Neural cell (in vitro differentiated cells): ENCODE data around the gene MPP3. TPM values are rescaled to one million over a fixed set of nuclear protein-coding genes. Genes with fewer than 3 reads are reported as not detected.
A peak's percentile ranks its signal among the peaks of the same experiment; 100 is the strongest.
"Not testable (repeated sequence)": the region's sequence is repeated elsewhere in the genome, so short reads cannot be mapped to it uniquely, and the experiment has no call there.

ENCODE experiments used
- H2AFZ ChIP-seq: fragments of 200-600, 300-800 bp; sonication (generic), shearing (Covaris generic); 2 replicates; pipeline ENCODE4 v1.6.0; 2014; ENCODE audit warnings: low read depth, mild to moderate bottlenecking, antibody characterized with exemption, low read length, moderate library complexity
- H3F3A ChIP-seq: fragments of 200-600 bp; shearing (Covaris generic); 2 replicates; pipeline ENCODE4 v1.6.1; 2016; ENCODE audit warnings: mild to moderate bottlenecking, moderate library complexity, mixed read lengths, antibody characterized with exemption, low read length; ENCODE audit not compliant: insufficient read depth, poor library complexity, severe bottlenecking
- H3K27ac ChIP-seq: fragments of 200-600, 300-800 bp; sonication (generic), shearing (Covaris generic); 2 replicates; pipeline ENCODE4 v1.5.1; 2014; ENCODE audit warnings: mild to moderate bottlenecking, low read length, moderate library complexity
- H3K27me3 ChIP-seq: fragments of 300-800, 200-600 bp; sonication (generic), shearing (Covaris generic); 2 replicates; pipeline ENCODE4 v1.6.0; 2014; ENCODE audit warnings: mild to moderate bottlenecking, low read depth, low read length, moderate library complexity; ENCODE audit not compliant: insufficient read depth
- H3K36me3 ChIP-seq: fragments of 300-800, 200-600 bp; sonication (generic), shearing (Covaris generic); 2 replicates; pipeline ENCODE4 v1.5.1; 2014; ENCODE audit warnings: mild to moderate bottlenecking, antibody characterized with exemption, low read length, moderate library complexity; ENCODE audit not compliant: insufficient read depth
- H3K4me2 ChIP-seq: fragments of 300-800, 200-600 bp; sonication (generic), shearing (Covaris generic); 2 replicates; pipeline ENCODE4 v1.6.0; 2014; ENCODE audit warnings: mild to moderate bottlenecking, low read length
- H3K4me3 ChIP-seq: fragments of 300-800, 200-600 bp; sonication (generic), shearing (Covaris generic); 2 replicates; pipeline ENCODE4 v1.5.1; 2014; ENCODE audit warnings: mild to moderate bottlenecking, low read length, moderate library complexity
- H3K79me2 ChIP-seq: fragments of 200-600 bp; shearing (Covaris generic); replicated peaks from 2 replicates; pipeline ENCODE4 v1.6.0; 2014; ENCODE audit warnings: mild to moderate bottlenecking, low read length, moderate library complexity; ENCODE audit not compliant: insufficient read depth
- H3K9ac ChIP-seq: fragments of 300-800, 200-600 bp; sonication (generic), shearing (Covaris generic); 2 replicates; pipeline ENCODE4 v1.6.1; 2016; ENCODE audit warnings: mild to moderate bottlenecking, low read length, mixed read lengths
- H3K9me2 ChIP-seq: fragments of 200-600 bp; shearing (Covaris generic); 2 replicates; pipeline ENCODE4 v1.6.1; 2016; ENCODE audit warnings: mild to moderate bottlenecking, low read length, mixed read lengths; ENCODE audit not compliant: insufficient read depth
- H3K9me3 ChIP-seq: fragments of 200-600, 300-800 bp; sonication (generic), shearing (Covaris generic); 2 replicates; pipeline ENCODE4 v1.6.1; 2016; ENCODE audit warnings: mild to moderate bottlenecking, mixed run types, low read length, moderate library complexity, mixed read lengths
- H4K20me1 ChIP-seq: fragments of 200-600 bp; shearing (Covaris generic); 2 replicates; pipeline ENCODE4 v1.6.1; 2016; ENCODE audit warnings: mild to moderate bottlenecking, mixed run types; ENCODE audit not compliant: insufficient read depth
- EP300 ChIP-seq: fragments of 450-650 bp; conservative IDR thresholded peaks from 2 replicates; pipeline ENCODE4 v1.6.1; 2014; ENCODE audit warnings: antibody characterized with exemption, mild to moderate bottlenecking, moderate library complexity; ENCODE audit not compliant: poor library complexity, severe bottlenecking
- EZH2 ChIP-seq: fragments of 200-600, 300-800 bp; shearing (Covaris generic), sonication (generic); IDR thresholded peaks from 2 replicates; pipeline ENCODE4 v1.6.1; 2014; ENCODE audit warnings: antibody characterized with exemption, low read length, borderline replicate concordance, mild to moderate bottlenecking; ENCODE audit not compliant: insufficient read depth, poor library complexity, severe bottlenecking
- MXI1 ChIP-seq: fragments of 450-650 bp; conservative IDR thresholded peaks from 2 replicates; pipeline ENCODE4 v1.6.1; 2014; ENCODE audit warnings: antibody characterized with exemption, mild to moderate bottlenecking; ENCODE audit not compliant: poor library complexity, severe bottlenecking
- POLR2AphosphoS5 ChIP-seq: IDR thresholded peaks from 2 replicates; pipeline ENCODE4 v1.6.1; 2012
- RAD21 ChIP-seq: fragments of 450-650 bp; conservative IDR thresholded peaks from 2 replicates; pipeline ENCODE4 v1.6.1; 2014; ENCODE audit warnings: antibody characterized with exemption, mild to moderate bottlenecking, moderate library complexity
- SMC3 ChIP-seq: fragments of 450-650 bp; conservative IDR thresholded peaks from 2 replicates; pipeline ENCODE4 v1.6.1; 2014; ENCODE audit warnings: antibody characterized with exemption, mild to moderate bottlenecking, moderate library complexity; ENCODE audit not compliant: poor library complexity
- TAF1 ChIP-seq: IDR thresholded peaks from 2 replicates; pipeline ENCODE4 v1.6.1; 2012; ENCODE audit warnings: low read depth
- polyA plus RNA-seq: library from polyadenylated mRNA; depleted of rRNA; stranded (reverse); fragments of >200 nt; gene quantifications from 2 replicates; pipeline ENCODE4 v1.2.3, GENCODE V29; 2014
- TF ChIP-seq, protein P1 (sequence below): IDR thresholded peaks from 2 replicates; pipeline ENCODE4 v1.6.1; 2012; ENCODE audit warnings: borderline replicate concordance
- TF ChIP-seq, protein P2 (sequence below): fragments of 450-650 bp; IDR thresholded peaks from 2 replicates; pipeline ENCODE4 v1.5.1; 2014; ENCODE audit warnings: antibody characterized with exemption, mild to moderate bottlenecking, moderate library complexity; ENCODE audit not compliant: poor library complexity, severe bottlenecking

MPP3 gene
- polyA plus RNA-seq, 1 donor from 2014 or later = 48.1 TPM

GRCh38 chr17:43792668-43793067, 40.3 kb downstream of the MPP3 start:
- H3K27me3 ChIP-seq, H2AFZ ChIP-seq, H3K79me2 ChIP-seq, H3K4me3 ChIP-seq, H3K27ac ChIP-seq, H3K4me2 ChIP-seq, H3K36me3 ChIP-seq, H3K9ac ChIP-seq, H3F3A ChIP-seq, H4K20me1 ChIP-seq, H3K9me3 ChIP-seq, H3K9me2 ChIP-seq: not testable (repeated sequence)

GRCh38 chr17:43791589-43791988, 41.4 kb downstream of the MPP3 start:
- Histone ChIP-seq H3K27ac (peak overlapping the region; percentile 47), H3K9me3 (no peaks in the 10 kb centered on the region), H3K27me3 (no peaks in the 10 kb centered on the region), H2AFZ (peak overlapping the region; percentile 69), H3K79me2 (no peaks in the 10 kb centered on the region), H3K4me2 (peak overlapping the region; percentile 55), H3K4me3 (peak overlapping the region; percentile 53), H3K9me2 (no peaks in the 10 kb centered on the region), H3K36me3 (no peaks in the 10 kb centered on the region), H3K9ac (peak overlapping the region; percentile 50), H4K20me1 (no peaks in the 10 kb centered on the region), H3F3A (no peaks in the 10 kb centered on the region)
- TF ChIP-seq MXI1 (peak; percentile 22), EP300 (no peak), POLR2AphosphoS5 (peak; percentile 39)
- TF ChIP-seq, protein P1, sequence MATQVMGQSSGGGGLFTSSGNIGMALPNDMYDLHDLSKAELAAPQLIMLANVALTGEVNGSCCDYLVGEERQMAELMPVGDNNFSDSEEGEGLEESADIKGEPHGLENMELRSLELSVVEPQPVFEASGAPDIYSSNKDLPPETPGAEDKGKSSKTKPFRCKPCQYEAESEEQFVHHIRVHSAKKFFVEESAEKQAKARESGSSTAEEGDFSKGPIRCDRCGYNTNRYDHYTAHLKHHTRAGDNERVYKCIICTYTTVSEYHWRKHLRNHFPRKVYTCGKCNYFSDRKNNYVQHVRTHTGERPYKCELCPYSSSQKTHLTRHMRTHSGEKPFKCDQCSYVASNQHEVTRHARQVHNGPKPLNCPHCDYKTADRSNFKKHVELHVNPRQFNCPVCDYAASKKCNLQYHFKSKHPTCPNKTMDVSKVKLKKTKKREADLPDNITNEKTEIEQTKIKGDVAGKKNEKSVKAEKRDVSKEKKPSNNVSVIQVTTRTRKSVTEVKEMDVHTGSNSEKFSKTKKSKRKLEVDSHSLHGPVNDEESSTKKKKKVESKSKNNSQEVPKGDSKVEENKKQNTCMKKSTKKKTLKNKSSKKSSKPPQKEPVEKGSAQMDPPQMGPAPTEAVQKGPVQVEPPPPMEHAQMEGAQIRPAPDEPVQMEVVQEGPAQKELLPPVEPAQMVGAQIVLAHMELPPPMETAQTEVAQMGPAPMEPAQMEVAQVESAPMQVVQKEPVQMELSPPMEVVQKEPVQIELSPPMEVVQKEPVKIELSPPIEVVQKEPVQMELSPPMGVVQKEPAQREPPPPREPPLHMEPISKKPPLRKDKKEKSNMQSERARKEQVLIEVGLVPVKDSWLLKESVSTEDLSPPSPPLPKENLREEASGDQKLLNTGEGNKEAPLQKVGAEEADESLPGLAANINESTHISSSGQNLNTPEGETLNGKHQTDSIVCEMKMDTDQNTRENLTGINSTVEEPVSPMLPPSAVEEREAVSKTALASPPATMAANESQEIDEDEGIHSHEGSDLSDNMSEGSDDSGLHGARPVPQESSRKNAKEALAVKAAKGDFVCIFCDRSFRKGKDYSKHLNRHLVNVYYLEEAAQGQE = peak; percentile 54
- TF ChIP-seq, protein P2, sequence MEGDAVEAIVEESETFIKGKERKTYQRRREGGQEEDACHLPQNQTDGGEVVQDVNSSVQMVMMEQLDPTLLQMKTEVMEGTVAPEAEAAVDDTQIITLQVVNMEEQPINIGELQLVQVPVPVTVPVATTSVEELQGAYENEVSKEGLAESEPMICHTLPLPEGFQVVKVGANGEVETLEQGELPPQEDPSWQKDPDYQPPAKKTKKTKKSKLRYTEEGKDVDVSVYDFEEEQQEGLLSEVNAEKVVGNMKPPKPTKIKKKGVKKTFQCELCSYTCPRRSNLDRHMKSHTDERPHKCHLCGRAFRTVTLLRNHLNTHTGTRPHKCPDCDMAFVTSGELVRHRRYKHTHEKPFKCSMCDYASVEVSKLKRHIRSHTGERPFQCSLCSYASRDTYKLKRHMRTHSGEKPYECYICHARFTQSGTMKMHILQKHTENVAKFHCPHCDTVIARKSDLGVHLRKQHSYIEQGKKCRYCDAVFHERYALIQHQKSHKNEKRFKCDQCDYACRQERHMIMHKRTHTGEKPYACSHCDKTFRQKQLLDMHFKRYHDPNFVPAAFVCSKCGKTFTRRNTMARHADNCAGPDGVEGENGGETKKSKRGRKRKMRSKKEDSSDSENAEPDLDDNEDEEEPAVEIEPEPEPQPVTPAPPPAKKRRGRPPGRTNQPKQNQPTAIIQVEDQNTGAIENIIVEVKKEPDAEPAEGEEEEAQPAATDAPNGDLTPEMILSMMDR = no peak

DNA sequence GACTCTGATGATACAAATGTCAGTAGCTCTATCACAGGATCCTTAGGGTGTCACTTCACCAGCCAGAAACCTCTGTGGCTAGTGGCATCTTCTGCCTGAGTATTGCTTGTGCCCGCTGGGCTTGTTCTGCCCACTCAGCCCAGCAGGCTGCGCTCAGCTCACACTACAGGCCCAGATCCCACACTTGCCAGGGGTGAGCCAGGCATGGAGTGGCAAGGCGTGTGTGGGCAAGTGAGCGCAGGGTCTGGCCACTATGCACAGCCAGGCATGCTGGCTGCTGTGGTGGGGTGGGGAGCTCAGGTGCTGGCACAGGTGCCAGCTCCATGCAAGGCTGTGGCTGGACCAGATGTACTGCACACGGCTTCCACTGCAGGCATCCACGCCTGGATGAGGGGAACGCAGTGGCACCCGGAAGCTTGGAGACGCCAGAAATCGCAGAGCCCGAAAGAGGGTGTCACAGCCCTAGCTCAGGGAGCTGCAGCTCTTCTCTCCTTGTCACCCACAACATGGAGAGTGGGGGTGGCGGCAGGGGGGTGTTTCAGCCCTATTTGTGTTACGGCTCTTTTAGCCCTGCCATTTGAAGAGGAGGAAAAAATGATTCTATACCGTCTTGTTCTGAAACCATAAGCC, 42.5 kb downstream of the MPP3 start:
- Histone ChIP-seq H3K9ac (no peak overlapping the region), H3K4me3 (no peak overlapping the region), H3K27ac (no peak overlapping the region), H3K9me3 (no peaks in the 10 kb centered on the region), H3K4me2 (no peak overlapping the region), H3K9me2 (no peaks in the 10 kb centered on the region), H3F3A (no peaks in the 10 kb centered on the region), H3K36me3 (no peaks in the 10 kb centered on the region), H3K27me3 (no peaks in the 10 kb centered on the region), H3K79me2 (no peaks in the 10 kb centered on the region), H4K20me1 (no peaks in the 10 kb centered on the region), H2AFZ (no peak overlapping the region)
- TF ChIP-seq, protein P2 = no peak
- TF ChIP-seq SMC3 (no peak), POLR2AphosphoS5 (no peak), EZH2 (no peak), MXI1 (no peak), EP300 (no peak), RAD21 (no peak), TAF1 (no peak)
- TF ChIP-seq, protein P1 = no peak
